Gastroesophageal sphincter (tissue), 4 donors: ENCODE data around the gene CSTF3. TPM values are rescaled to one million over a fixed set of nuclear protein-coding genes. Genes with fewer than 3 reads are reported as not detected.

Experiments used
- ATAC-seq: fragments of 150-250 bp; one replicate; pipeline ENCODE4 v1.9.1; 2016; ENCODE audit warnings: mild to moderate bottlenecking, moderate library complexity
- H3K27ac ChIP-seq, 4 donors: fragments of 200-600 bp; sonication (generic) in 3 of 4; 1 replicate in 3 of 4; 2 replicates in 1 of 4; pipeline ENCODE4 v1.5.1; 2016 to 2019
- H3K27me3 ChIP-seq: fragments of 200-600 bp; sonication (generic); one replicate; pipeline ENCODE4 v1.5.1; 2019
- H3K36me3 ChIP-seq, 2 donors: fragments of 200-600 bp; sonication (generic); one replicate each; pipeline ENCODE4 v1.5.1; 2019; ENCODE audit warnings: control low read depth in 1 of 2
- H3K4me1 ChIP-seq, 3 donors: fragments of 200-600 bp; sonication (generic); 1 replicate in 2 of 3; 2 replicates in 1 of 3; pipeline ENCODE4 v1.5.1; 2016 to 2019; ENCODE audit warnings: control low read depth in 2 of 3
- H3K4me3 ChIP-seq, 2 donors: fragments of 200-600 bp; sonication (generic); one replicate each; pipeline ENCODE4 v1.5.1; 2019; ENCODE audit warnings: mild to moderate bottlenecking in 1 of 2, moderate library complexity in 1 of 2
- H3K9me3 ChIP-seq, 3 donors: fragments of 200-600 bp; sonication (generic); one replicate each; pipeline ENCODE4 v1.5.1; 2017 to 2019; ENCODE audit warnings: control low read depth in 2 of 3
- EP300 ChIP-seq: sonication (generic); formaldehyde crosslinking; IDR thresholded peaks from one replicate; pipeline ENCODE4 v1.6.1; 2017; ENCODE audit warnings: antibody characterized with exemption, mild to moderate bottlenecking
- POLR2A ChIP-seq, 2 donors: fragments of 450-650 bp; IDR thresholded peaks; one replicate each; pipeline ENCODE4 v1.6.1; 2017; ENCODE audit warnings: antibody characterized with exemption in 2 of 2, mild to moderate bottlenecking in 2 of 2, moderate library complexity in 1 of 2
- POLR2AphosphoS5 ChIP-seq: sonication (generic); formaldehyde crosslinking; IDR thresholded peaks from one replicate; pipeline ENCODE4 v1.6.1; 2017; ENCODE audit warnings: antibody characterized with exemption
- whole genome bisulfite sequencing, 2 donors: methylation state at CpG; one replicate each; pipeline ENCODE4 v1.1.5; 2018; ENCODE audit warnings: low coverage in 1 of 2; 5-methylcytosine and 5-hydroxymethylcytosine counted together
- total RNA-seq, 4 donors: library from RNA; depleted of rRNA; stranded (reverse); fragments of >200 nt; gene quantifications; one replicate each; pipeline ENCODE4 v1.1.0, GENCODE V29; 2016
- TF ChIP-seq, protein P1 (sequence below), 4 experiments: fragments of 200-600 bp in 2 of 4; fragments of 450-650 bp in 2 of 4; sonication (generic) in 1 of 4; IDR thresholded peaks; one replicate each; pipeline ENCODE4 v1.5.1; 2017 to 2019; ENCODE audit warnings: antibody characterized with exemption in 4 of 4, mild to moderate bottlenecking in 2 of 4, moderate library complexity in 2 of 4

Gene CSTF3
- total RNA-seq, 4 donors from 2014 or later, result 8.3 to 15.4 (median 10.8) TPM

DNA sequence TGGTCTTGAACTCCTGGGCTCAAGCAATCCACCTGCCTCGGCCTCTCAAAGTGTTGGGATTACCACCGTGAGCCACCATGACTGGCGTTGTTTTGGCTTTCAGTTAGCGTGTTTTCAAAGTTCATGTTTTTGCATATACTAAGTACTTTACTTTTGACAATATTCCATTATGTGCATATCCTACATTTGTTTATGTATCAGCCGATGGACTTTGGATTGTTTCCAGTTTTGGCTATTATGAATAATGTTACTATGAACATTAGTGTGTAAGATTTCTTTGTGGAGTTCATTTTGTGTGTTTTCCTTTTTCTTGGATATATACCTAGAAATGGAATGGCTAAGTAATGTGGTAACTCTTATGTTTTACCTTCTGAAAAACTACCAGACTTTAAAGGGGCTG, 9.9 kb downstream of the CSTF3 start:
- H3K4me3 ChIP-seq, result no peak overlapping the region
- no peaks in the 10 kb centered on the region for H3K9me3 ChIP-seq
- no peak overlapping the region for H3K27ac ChIP-seq
- H3K27me3 ChIP-seq, result no peaks in the 10 kb centered on the region
- no peak for ATAC-seq
- peaks cover 0 to 16% (median 0%) of the 10 kb centered on the region in 3 donors for H3K4me1 ChIP-seq
- TF ChIP-seq POLR2AphosphoS5, result no peak
- TF ChIP-seq POLR2A (IDR thresholded peaks at IDR 0.05), result no peak
- TF ChIP-seq, protein P1, sequence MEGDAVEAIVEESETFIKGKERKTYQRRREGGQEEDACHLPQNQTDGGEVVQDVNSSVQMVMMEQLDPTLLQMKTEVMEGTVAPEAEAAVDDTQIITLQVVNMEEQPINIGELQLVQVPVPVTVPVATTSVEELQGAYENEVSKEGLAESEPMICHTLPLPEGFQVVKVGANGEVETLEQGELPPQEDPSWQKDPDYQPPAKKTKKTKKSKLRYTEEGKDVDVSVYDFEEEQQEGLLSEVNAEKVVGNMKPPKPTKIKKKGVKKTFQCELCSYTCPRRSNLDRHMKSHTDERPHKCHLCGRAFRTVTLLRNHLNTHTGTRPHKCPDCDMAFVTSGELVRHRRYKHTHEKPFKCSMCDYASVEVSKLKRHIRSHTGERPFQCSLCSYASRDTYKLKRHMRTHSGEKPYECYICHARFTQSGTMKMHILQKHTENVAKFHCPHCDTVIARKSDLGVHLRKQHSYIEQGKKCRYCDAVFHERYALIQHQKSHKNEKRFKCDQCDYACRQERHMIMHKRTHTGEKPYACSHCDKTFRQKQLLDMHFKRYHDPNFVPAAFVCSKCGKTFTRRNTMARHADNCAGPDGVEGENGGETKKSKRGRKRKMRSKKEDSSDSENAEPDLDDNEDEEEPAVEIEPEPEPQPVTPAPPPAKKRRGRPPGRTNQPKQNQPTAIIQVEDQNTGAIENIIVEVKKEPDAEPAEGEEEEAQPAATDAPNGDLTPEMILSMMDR (IDR thresholded peaks at IDR 0.05), result no peak
- no peak for TF ChIP-seq EP300
- no peaks in the 10 kb centered on the region for H3K36me3 ChIP-seq
- 79 to 80% methylated on average over 5 of the region's 5 CpGs for WGBS, 2 donors

DNA sequence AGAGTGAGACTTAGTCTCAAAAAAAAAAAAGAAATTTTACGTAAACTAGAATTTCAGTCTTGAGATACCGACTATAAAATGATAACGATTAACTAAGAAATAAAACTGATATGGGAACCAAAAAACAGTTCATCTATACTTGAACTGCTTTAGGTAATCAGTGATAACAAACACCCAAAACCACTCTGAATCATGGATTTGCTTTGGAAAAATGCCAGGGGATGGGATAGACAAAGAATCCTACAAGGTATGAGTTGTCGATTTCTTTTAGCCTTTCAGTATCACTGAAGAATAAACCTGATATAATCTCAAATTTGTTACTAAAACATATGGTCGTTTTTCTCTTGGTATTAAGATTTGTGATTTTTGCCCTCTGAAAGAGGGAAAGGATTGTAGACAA, 13.7 kb downstream of the CSTF3 start:
- Histone ChIP-seq H3K27ac (no peak overlapping the region), H3K4me1 (no peaks in the 10 kb centered on the region), H3K4me3 (no peak overlapping the region), H3K36me3 (no peaks in the 10 kb centered on the region), H3K9me3 (no peaks in the 10 kb centered on the region), H3K27me3 (no peaks in the 10 kb centered on the region)
- TF ChIP-seq POLR2A (IDR thresholded peaks at IDR 0.05), result no peak
- no peak for TF ChIP-seq POLR2AphosphoS5
- TF ChIP-seq, protein P1 (IDR thresholded peaks at IDR 0.05), result no peak
- no peak for TF ChIP-seq EP300
- ATAC-seq, result no peak
- 77 to 78% methylated on average over 5 of the region's 5 CpGs for WGBS, 2 donors

DNA sequence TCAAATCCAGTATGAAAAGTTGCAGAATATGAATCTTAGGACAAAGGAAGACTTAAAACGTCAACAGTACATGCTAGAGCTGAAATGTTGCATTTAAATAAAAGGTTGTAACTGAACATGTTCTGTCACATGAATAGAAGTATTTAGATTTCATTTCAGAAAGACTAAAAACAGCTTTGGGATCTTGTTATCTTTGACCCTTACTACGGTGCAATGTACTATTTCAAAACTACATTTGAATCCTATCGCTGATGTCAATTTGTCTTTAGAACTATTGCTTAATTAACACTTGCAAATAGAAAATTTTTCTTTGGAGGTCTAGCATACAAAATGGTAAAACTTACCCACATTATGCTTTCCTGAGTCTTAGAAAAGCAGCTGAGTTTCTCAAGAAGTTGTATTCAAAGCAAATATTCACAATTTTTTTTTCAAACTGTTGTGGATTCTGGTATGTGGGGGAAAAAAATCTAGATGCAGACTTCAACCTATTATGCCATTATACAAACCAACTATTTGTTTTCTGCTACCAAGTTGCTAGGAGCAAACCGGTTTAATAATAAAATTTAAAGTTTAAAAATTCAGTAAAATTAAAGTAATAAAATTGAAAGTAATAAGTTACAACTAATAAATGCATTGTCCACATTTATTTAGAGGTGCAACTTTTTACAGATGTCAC, 25.4 kb downstream of the CSTF3 start:
- no peak overlapping the region for H3K4me3 ChIP-seq
- peaks cover 0 to 4% (median 0%) of the 10 kb centered on the region in 3 donors for H3K4me1 ChIP-seq
- peaks cover 7 to 17% of the 10 kb centered on the region in 2 donors for H3K36me3 ChIP-seq
- H3K27ac ChIP-seq, result no peak overlapping the region
- no peaks in the 10 kb centered on the region for H3K9me3 ChIP-seq
- no peak for ATAC-seq
- no peak for TF ChIP-seq EP300
- no peak for TF ChIP-seq POLR2AphosphoS5
- no peak for TF ChIP-seq POLR2A (IDR thresholded peaks at IDR 0.05)
- TF ChIP-seq, protein P1 (IDR thresholded peaks at IDR 0.05), result no peak
- WGBS, 2 donors, result 46 to 49% methylated on average over 4 of the region's 4 CpGs
- H3K27me3 ChIP-seq, result no peaks in the 10 kb centered on the region

- Histone ChIP-seq H3K27me3 (no peaks in the 10 kb centered on the region), H3K4me3 (no peak overlapping the region), H3K9me3 (no peaks in the 10 kb centered on the region), H3K4me1 (peaks cover 0 to 4% (median 0%) of the 10 kb centered on the region in 3 donors), H3K27ac (no peak overlapping the region), H3K36me3 (peaks cover 4 to 12% of the 10 kb centered on the region in 2 donors)
- ATAC-seq, result no peak
- no peak for TF ChIP-seq EP300
- peak; percentile 14 for TF ChIP-seq POLR2AphosphoS5
- WGBS, 2 donors, result 25 to 33% methylated on average over 1 of the region's 1 CpG
Measured at GRCh38 chr11:33135216-33135615, 26.1 kb downstream of the CSTF3 start.

GRCh38 chr11:33134276-33134675, 27.0 kb downstream of the CSTF3 start:
- 79 to 81% methylated on average over 3 of the region's 3 CpGs for WGBS, 2 donors
- no peak for ATAC-seq
- H3K4me1 ChIP-seq, result peaks cover 0 to 4% (median 0%) of the 10 kb centered on the region in 3 donors

DNA sequence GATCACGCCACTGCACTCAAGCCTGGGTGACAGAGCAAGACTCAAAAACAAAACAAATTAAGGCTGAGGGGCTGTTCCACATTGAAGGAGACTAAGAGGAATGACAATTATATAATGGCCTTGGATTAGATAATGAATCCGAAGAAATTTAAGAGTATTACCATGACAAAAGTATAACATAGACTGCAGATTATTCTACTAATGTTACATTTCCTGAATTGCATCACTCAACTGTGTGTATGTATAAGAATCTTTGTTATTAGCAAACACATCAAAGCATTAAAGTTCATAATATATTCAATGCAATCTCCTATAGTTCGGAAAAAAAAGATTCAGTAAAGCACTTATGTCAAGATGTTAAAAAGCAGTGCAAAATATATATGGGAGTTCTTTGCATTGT, 27.5 kb downstream of the CSTF3 start:
- ATAC-seq, result no peak
- H3K4me1 ChIP-seq, result peaks cover 0 to 4% (median 0%) of the 10 kb centered on the region in 3 donors
- no peak overlapping the region for H3K4me3 ChIP-seq
- no peak overlapping the region for H3K27ac ChIP-seq
- H3K36me3 ChIP-seq, result no peaks in the 10 kb centered on the region
- WGBS, 2 donors, result 75 to 100% methylated on average over 2 to 3 of the region's 3 CpGs
- no peaks in the 10 kb centered on the region for H3K27me3 ChIP-seq
- no peaks in the 10 kb centered on the region for H3K9me3 ChIP-seq
- TF ChIP-seq POLR2AphosphoS5, result no peak
- TF ChIP-seq, protein P1 (IDR thresholded peaks at IDR 0.05), result no peak
- no peak for TF ChIP-seq EP300
- no peak for TF ChIP-seq POLR2A (IDR thresholded peaks at IDR 0.05)

More at GRCh38 chr11:33134276-33134675, 27.0 kb downstream of the CSTF3 start:
- H3K4me3 ChIP-seq, result no peak overlapping the region
- no peak overlapping the region for H3K27ac ChIP-seq
- no peaks in the 10 kb centered on the region for H3K27me3 ChIP-seq
- TF ChIP-seq EP300, result no peak
- peaks cover 0 to 3% of the 10 kb centered on the region in 2 donors for H3K36me3 ChIP-seq
- H3K9me3 ChIP-seq, result no peaks in the 10 kb centered on the region
